Fibroblast of villous mesenchyme (primary cell): ENCODE measurements around the gene COMP. TPM values are rescaled to one million over a fixed set of nuclear protein-coding genes. Genes with fewer than 3 reads are reported as not detected.

ENCODE experiments used
- DNase-seq: peaks from one replicate; pipeline ENCODE4 v3.0.0-alpha.2; 2010; ENCODE audit warnings: low read depth
- H3K4me3 ChIP-seq: 2 replicates; pipeline ENCODE4 v1.5.1; 2011; ENCODE audit warnings: low read depth, mild to moderate bottlenecking, low read length
- total RNA-seq: library from RNA; depleted of rRNA; stranded (reverse); fragments of >200 nt; gene quantifications from 2 replicates; pipeline ENCODE4 v1.2.3, GENCODE V29; 2012
- TF ChIP-seq, protein P1 (sequence below): IDR thresholded peaks from 2 replicates; pipeline ENCODE4 v1.5.1; 2012; ENCODE audit warnings: low read depth, mild to moderate bottlenecking, low read length; ENCODE audit not compliant: insufficient read depth

COMP gene
- total RNA-seq, 1 donor = under 0.01 TPM

DNA sequence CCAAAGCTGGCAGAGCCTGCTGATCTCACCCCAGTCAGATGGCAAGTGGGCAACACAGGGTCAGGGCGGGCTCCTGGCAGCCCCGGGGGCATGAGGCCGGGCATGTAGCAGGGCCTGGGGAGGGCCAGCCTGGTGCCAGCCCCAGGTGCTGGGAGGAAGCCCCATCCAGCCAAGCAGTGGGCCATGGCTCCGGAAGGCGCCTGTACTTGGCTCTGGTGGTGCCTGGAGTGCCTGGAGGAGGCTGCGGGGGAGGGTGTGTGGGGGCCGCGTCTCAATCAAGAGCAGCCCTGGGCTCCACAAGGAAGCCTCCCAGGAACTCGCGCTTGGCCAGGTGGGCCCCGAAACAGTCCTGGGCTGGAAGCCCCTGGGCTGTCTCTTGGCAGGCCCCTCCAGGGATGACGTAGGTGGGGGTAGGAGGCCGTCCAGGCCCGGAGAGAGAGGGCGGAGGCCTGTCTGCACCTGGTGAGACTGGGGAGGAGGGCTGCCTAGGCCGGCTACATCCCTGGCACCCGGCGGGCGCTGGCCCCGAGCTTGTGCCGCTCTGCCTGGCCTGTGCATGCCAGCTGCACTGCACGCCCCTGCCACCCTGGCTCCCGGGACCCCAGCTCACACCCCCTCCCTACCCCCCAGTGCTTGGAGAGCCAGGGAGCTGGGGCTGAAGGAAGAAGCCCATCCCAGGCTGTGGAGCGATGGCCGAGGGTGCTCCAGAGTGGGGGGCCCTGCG lies 45.9 kb downstream of the COMP start:
- no peak overlapping the region for H3K4me3 ChIP-seq
- TF ChIP-seq, protein P1, sequence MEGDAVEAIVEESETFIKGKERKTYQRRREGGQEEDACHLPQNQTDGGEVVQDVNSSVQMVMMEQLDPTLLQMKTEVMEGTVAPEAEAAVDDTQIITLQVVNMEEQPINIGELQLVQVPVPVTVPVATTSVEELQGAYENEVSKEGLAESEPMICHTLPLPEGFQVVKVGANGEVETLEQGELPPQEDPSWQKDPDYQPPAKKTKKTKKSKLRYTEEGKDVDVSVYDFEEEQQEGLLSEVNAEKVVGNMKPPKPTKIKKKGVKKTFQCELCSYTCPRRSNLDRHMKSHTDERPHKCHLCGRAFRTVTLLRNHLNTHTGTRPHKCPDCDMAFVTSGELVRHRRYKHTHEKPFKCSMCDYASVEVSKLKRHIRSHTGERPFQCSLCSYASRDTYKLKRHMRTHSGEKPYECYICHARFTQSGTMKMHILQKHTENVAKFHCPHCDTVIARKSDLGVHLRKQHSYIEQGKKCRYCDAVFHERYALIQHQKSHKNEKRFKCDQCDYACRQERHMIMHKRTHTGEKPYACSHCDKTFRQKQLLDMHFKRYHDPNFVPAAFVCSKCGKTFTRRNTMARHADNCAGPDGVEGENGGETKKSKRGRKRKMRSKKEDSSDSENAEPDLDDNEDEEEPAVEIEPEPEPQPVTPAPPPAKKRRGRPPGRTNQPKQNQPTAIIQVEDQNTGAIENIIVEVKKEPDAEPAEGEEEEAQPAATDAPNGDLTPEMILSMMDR = no peak
- no peak for DNase-seq

DNA sequence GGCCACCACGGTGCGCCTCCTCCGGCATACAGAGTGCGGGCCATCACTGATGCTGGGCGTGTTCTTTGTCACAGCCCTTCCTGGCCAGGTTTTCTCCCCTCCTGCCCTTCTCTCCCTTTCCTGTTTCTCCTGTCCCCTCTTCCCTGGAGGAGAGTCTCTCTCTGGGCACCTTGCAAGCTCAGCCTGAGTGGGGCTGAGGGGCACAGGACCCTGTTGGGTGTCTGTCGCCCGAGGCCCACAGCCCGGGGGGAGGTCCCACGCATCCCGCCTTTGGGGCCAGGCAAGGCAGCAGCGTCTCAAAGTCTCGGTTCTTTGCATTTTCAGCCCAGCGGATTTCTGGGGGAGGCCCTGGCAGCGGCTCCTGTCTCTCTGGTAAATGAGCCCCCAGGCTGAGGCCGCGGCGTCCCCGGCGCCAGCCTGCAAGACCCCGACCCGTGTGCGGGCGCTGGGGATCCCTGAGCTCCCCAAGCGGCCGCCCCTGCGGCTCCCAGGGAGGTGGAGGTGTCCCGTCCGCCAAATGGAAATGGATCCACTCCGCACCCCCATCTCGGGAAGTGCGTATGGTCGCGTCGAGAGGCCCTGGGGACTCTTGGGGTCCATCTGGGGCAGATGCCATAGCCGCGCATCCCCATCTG lies 47.2 kb downstream of the COMP start:
- H3K4me3 ChIP-seq = no peak overlapping the region
- TF ChIP-seq, protein P1 = no peak
- DNase-seq = no peak

GRCh38 chr19:18742838-18743783 lies 48.0 kb downstream of the COMP start:
- H3K4me3 ChIP-seq = no peak overlapping the region
- TF ChIP-seq, protein P1 = no peak
- peak; percentile 95 for DNase-seq

DNA sequence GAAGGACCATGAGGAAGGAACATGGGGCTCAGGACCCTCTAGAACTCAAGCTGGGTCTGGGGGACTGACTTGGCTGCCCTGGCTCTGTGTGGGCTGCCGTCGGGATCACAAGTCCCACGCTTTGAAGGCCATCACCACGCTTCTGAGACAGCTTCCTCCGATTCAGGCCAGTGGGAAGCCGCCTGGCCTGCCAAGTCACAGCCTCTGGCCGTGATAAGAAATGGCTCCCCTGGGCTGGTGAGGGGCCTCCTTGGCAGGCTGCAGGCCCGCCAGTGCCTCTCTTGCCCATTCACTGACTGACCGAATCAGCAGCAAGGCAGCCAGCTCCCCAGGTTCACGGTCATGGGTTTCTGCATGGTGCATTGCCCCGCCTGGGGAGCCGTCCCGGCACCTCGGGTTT lies 48.8 kb downstream of the COMP start:
- TF ChIP-seq, protein P1 = no peak
- no peak overlapping the region for H3K4me3 ChIP-seq
- no peak for DNase-seq

DNA sequence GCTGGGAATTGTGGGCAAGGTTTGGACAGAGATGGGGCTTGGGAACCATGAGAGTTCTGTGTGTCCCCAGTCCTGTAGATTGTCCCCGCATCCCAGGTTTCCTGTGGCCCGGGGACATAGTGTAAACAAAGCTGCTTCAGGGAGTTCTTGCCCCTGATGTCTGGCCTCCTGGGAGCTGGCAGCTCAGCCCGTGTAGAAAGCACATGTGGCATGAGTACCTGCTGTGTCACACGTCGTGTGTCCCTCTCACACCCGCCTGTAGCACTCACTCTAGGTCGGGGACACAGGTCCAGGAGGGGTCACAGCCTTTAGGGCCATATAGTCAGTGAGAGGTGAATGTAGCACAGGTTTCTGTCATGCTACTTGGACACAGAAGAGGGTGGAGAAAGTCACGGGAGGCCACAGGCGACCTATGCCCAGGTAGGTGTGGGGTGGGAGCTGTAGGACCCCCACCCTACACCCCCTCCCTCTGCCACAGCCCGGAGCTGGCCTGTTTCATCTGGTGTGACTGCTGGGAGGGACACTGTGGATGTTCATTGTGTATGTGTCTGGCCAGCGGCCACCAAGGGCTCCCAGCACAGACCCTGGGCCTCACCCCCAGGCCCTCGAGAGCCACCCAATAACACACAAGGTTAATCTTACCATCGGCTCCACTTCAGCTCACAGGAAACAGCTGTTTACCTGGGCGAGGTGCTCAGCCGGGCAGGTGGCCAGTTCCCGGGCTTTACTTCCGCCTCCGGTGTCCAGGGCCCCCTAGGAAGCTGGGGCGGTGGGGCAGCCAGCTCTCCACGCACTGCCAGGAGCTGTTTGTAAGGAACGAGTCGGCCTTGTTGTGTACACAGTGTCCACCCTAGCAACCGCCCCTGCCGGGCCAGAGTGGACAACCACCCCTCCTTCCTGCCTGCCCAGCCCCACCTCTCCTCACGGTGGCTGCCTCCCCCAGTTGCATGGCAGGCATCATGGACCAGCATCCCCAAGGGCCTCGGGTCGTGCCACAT lies 49.7 kb downstream of the COMP start:
- TF ChIP-seq, protein P1 = no peak
- no peak for DNase-seq
- H3K4me3 ChIP-seq = no peak overlapping the region
